ENCODE measurements around the gene AREL1.

AREL1 gene

DNA sequence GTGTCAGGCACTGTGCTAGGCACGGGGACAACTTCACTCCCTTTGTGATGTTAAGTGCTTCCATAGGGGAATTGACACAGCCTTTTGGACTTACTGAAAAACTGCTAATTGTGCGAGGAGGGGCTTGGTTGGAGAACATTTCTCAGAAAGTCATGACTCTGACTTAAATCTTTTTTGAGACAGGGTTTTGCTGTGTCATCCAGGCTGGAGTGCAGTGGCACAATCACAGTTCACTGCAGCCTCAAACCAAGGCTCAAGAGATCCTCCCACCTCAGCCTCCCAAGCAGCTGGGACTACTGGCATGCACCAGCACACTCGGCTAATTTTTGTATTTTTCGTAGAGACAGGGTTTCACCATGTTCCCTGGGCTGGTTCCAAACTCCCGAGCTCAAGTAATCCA is 90.6 kb downstream of the AREL1 start:
- DNase-seq, result no peak
- no peak overlapping the region for H3K4me3 ChIP-seq (ENCODE audit: low read depth, low read length)
- no peak overlapping the region for H3K27ac ChIP-seq
- TF ChIP-seq, protein P1, sequence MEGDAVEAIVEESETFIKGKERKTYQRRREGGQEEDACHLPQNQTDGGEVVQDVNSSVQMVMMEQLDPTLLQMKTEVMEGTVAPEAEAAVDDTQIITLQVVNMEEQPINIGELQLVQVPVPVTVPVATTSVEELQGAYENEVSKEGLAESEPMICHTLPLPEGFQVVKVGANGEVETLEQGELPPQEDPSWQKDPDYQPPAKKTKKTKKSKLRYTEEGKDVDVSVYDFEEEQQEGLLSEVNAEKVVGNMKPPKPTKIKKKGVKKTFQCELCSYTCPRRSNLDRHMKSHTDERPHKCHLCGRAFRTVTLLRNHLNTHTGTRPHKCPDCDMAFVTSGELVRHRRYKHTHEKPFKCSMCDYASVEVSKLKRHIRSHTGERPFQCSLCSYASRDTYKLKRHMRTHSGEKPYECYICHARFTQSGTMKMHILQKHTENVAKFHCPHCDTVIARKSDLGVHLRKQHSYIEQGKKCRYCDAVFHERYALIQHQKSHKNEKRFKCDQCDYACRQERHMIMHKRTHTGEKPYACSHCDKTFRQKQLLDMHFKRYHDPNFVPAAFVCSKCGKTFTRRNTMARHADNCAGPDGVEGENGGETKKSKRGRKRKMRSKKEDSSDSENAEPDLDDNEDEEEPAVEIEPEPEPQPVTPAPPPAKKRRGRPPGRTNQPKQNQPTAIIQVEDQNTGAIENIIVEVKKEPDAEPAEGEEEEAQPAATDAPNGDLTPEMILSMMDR (IDR thresholded peaks at IDR 0.05; ENCODE audit: low read depth, low read length, missing control alignments), result no peak
- H3K27me3 ChIP-seq (replicated peaks), result no peaks in the 10 kb centered on the region
- in situ Hi-C loops (cut with HindIII; ENCODE audit: low pct_ligation_motif_present, low sequenced_read_pairs), result no loop called here
- H3K36me3 ChIP-seq (replicated peaks), result no peaks in the 10 kb centered on the region

DNA sequence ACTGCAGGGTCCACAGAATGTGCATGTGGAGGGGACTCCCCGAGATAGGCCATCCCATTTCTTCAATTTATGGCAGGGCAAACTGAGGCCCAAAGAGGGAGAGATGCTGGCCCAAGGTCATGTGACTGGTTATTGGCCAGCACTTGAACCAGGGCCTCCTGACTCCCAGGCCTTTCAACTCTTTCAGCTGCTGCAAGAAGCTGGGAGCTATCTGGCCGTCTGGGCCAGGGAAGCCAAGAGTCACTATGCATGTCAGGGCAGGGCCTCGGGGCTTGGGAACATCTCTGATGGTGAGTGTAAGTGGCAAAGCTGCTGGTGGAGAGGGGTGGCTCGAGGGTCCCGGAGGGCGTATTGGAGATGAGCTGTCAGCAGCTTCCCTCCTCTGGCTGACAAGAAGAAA is 91.3 kb downstream of the AREL1 start:
- Histone ChIP-seq H3K36me3 (replicated peaks) (no peaks in the 10 kb centered on the region), H3K27ac (no peak overlapping the region), H3K4me3 (ENCODE audit: low read depth, low read length) (no peak overlapping the region), H3K27me3 (replicated peaks) (no peaks in the 10 kb centered on the region)
- TF ChIP-seq, protein P1 (IDR thresholded peaks at IDR 0.05; ENCODE audit: low read depth, low read length, missing control alignments), result no peak
- in situ Hi-C loops (cut with HindIII; ENCODE audit: low pct_ligation_motif_present, low sequenced_read_pairs), result no loop called here
- DNase-seq, result no peak

DNA sequence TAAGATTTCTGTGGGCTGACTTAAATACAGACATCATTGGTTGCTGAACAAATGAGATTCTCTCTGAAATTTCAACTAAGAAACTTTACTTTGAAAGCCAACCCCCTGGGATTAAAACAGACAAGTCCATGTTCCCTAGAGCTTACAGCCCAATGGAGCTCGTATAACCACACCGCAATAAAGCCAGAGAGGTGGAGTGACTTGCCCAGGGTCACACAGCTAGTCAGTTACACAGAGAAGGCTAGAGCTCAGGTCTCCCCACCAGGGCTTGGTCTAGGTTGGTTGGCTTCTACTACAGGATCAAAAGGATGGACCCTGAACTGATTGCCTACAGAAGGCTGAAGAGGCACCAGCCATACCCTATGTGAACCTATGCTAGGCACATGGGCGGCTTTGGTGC is 92.0 kb downstream of the AREL1 start:
- no peak for DNase-seq
- TF ChIP-seq, protein P1 (IDR thresholded peaks at IDR 0.05; ENCODE audit: low read depth, low read length, missing control alignments), result no peak
- H3K27me3 ChIP-seq (replicated peaks), result no peaks in the 10 kb centered on the region
- no peaks in the 10 kb centered on the region for H3K36me3 ChIP-seq (replicated peaks)
- H3K27ac ChIP-seq, result peak overlapping the region; percentile 93
- H3K4me3 ChIP-seq (ENCODE audit: low read depth, low read length), result no peak overlapping the region
- in situ Hi-C loops (cut with HindIII; ENCODE audit: low pct_ligation_motif_present, low sequenced_read_pairs), result no loop called here

DNA sequence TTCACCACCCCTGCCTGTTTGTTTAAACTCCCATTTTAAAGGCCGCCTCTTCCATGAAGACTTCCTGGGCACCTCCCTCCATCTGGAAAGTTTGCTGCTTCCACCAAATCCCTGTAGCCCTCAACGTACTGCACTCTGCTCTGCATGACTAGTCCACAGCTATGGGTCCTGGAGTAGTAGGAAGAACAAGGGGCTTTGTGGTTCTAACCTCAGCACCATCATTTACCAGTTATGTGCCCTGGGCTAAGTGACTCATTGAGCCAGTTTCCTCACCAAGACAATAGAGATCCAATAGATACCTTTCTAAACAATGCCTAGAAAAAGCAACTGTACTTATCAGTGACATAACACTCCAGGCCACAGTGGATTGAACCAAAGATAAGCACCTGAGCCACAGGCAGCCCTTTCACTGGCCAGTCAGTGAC is 92.4 kb downstream of the AREL1 start:
- H3K4me3 ChIP-seq (ENCODE audit: low read depth, low read length), result no peak overlapping the region
- TF ChIP-seq, protein P1 (IDR thresholded peaks at IDR 0.05; ENCODE audit: low read depth, low read length, missing control alignments), result no peak
- in situ Hi-C loops (cut with HindIII; ENCODE audit: low pct_ligation_motif_present, low sequenced_read_pairs), result no loop called here
- no peaks in the 10 kb centered on the region for H3K36me3 ChIP-seq (replicated peaks)
- peak; percentile 96 for DNase-seq
- H3K27me3 ChIP-seq (replicated peaks), result no peaks in the 10 kb centered on the region
- H3K27ac ChIP-seq, result peak overlapping the region; percentile 93

DNA sequence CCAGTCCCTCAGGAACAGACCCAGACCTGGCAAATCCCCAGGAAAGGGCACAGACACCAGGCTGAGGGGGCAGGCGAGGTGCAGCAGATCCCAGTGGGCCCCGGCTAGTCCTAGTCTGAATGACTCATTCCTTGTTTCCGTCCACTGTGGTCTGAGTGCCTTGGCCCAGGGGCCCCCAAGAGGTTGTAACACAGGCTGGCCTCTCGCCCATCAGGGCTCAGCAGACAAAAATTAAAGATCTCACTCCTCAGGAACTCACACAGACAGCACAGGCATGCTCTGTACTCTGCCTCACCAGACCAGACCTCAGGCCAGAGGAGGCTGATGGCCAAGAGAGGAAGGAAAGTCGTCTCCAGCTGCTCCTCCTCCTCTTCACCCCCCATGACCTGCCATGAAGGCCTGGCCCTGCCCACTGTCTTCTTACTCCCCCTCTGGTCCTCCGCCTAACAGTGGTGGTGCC is 93.2 kb downstream of the AREL1 start:
- DNase-seq, result peak; percentile 96
- in situ Hi-C loops (cut with HindIII; ENCODE audit: low pct_ligation_motif_present, low sequenced_read_pairs), result no loop called here
- Histone ChIP-seq H3K27ac (peak overlapping the region; percentile 93), H3K27me3 (replicated peaks) (no peaks in the 10 kb centered on the region), H3K4me3 (ENCODE audit: low read depth, low read length) (no peak overlapping the region), H3K36me3 (replicated peaks) (no peaks in the 10 kb centered on the region)
- TF ChIP-seq, protein P1 (IDR thresholded peaks at IDR 0.05; ENCODE audit: low read depth, low read length, missing control alignments), result no peak

All from brain microvascular endothelial cell (primary cell).